Right cardiac atrium (tissue), 5 donors: Measurements from ENCODE around the gene TYW1. TPM values are rescaled to one million over a fixed set of nuclear protein-coding genes. Genes with fewer than 3 reads are reported as not detected.
A peak's percentile ranks its signal among the peaks of the same experiment; 100 is the strongest.
"Not testable (repeated sequence)": the region's sequence is repeated elsewhere in the genome, so short reads cannot be mapped to it uniquely, and the experiment has no call there.

ENCODE experiments used
- ATAC-seq, 2 donors: fragments of 200-7000 bp; cut with Tn5 transposase; one replicate each; pipeline versions ENCODE4 v1.8.0 to v1.9.1; 2020; ENCODE audit warnings: moderate library complexity in 2 of 2, mild to moderate bottlenecking in 1 of 2
- DNase-seq, 3 donors: peaks; one replicate each; pipeline ENCODE4 v3.0.0-alpha.2; 2020
- H3K27ac ChIP-seq: one replicate; pipeline ENCODE4 v1.5.1; 2013; ENCODE audit warnings: mild to moderate bottlenecking, low read length, control low read depth, moderate library complexity
- H3K27me3 ChIP-seq: one replicate; pipeline ENCODE4 v1.6.1; 2013; ENCODE audit not compliant: control insufficient read depth, insufficient read depth
- H3K4me1 ChIP-seq: one replicate; pipeline ENCODE4 v1.6.1; 2013; ENCODE audit warnings: low read length; ENCODE audit not compliant: control insufficient read depth, insufficient read depth
- H3K4me3 ChIP-seq: one replicate; pipeline ENCODE4 v1.5.1; 2013; ENCODE audit warnings: low read length, control low read depth
- H3K9me3 ChIP-seq: one replicate; pipeline ENCODE4 v1.6.1; 2013; ENCODE audit warnings: low read length; ENCODE audit not compliant: control insufficient read depth
- WGBS: extraction: QIAGEN DNeasy Blood & Tissue Kit; methylation state at CpG from one replicate; pipeline ENCODE4 v1.1.7; 2013; 5-methylcytosine and 5-hydroxymethylcytosine counted together
- intact Hi-C, 4 donors: fragments of 100-400 bp; cut with DNase I; formaldehyde crosslinking; loops; one replicate each; pipeline versions ENCODE4 v1.11.0 to v1.14.0; 2022 to 2023
- polyA plus RNA-seq: library from polyadenylated mRNA; stranded (reverse); fragments of 200-250 nt; gene quantifications from one replicate; pipeline ENCODE4 v1.2.3, GENCODE V29; 2013
- total RNA-seq, 4 donors: library from RNA; stranded (reverse); fragmentation: NEBNext Ultra II Directional; extraction: Animal tissue kit (Norgen Biotek cat#: 25700); gene quantifications; one replicate each; pipeline ENCODE4 v1.2.1, GENCODE V29; 2021
- donor health status: healthy with polysubstance abuse.
- donor health status: DM: no; HTN: yes; CAD: no.
- donor health status: DM: no; HTN: no; CAD: no.
- donor health status: DM: no; HTN: yes; CAD: no; lungs with severe emphysema.
- donor health status: DM: yes; HTN: yes; CAD: no.

The TYW1 gene
- total and polyA plus RNA-seq, 5 donors: 7.0 to 12.1 (median 11.7) TPM

GRCh38 chr7:67176730-67177129, 180.1 kb downstream of the TYW1 start:
- H3K9me3 ChIP-seq, H3K4me3 ChIP-seq, H3K27ac ChIP-seq, H3K4me1 ChIP-seq, intact Hi-C loops, DNase-seq, H3K27me3 ChIP-seq: not testable (repeated sequence)
- peak; percentile 47 to 67 for ATAC-seq
- WGBS: 21% methylated on average over 6 of the region's 6 CpGs

DNA sequence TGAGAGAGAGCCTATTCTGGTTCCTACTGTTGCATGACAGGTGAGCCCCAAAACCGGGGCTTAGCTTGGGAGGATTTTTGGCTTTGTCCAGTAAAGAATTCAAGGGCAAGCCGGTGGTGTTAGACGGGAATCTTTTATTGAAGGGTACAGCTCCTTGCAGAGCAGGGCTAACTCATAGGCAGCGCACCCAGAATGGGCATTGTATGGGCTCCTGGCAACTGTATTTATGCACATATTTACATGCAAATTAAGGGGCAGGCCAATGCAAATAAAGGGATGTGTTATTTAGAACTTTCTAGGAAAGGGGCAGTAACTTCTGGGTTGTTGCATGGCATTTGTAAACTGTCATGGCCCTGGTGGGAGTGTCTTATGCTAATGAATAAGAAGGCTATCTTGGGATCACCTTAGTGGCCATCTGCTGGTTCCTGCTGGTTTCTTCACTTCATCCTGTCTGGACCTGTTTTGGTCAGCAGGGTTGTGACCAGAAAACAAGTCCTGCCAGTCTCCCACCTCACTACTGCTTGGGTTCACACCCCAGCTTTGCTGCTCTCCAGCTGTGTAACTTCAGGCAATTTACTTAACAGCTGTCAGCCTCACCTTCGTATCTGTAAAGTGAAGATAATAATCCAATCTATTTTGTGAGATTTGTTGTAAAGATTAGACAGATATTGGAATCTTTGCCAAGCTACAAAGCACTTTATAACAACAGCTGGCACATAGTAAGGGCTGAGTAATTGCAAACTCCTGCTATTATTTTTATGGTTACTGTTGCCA, 182.5 kb downstream of the TYW1 start:
- H3K9me3 ChIP-seq, H3K4me3 ChIP-seq, H3K27ac ChIP-seq, DNase-seq, H3K27me3 ChIP-seq, intact Hi-C loops, H3K4me1 ChIP-seq, ATAC-seq: not testable (repeated sequence)
- WGBS: 81% methylated on average over 5 of the region's 5 CpGs

DNA sequence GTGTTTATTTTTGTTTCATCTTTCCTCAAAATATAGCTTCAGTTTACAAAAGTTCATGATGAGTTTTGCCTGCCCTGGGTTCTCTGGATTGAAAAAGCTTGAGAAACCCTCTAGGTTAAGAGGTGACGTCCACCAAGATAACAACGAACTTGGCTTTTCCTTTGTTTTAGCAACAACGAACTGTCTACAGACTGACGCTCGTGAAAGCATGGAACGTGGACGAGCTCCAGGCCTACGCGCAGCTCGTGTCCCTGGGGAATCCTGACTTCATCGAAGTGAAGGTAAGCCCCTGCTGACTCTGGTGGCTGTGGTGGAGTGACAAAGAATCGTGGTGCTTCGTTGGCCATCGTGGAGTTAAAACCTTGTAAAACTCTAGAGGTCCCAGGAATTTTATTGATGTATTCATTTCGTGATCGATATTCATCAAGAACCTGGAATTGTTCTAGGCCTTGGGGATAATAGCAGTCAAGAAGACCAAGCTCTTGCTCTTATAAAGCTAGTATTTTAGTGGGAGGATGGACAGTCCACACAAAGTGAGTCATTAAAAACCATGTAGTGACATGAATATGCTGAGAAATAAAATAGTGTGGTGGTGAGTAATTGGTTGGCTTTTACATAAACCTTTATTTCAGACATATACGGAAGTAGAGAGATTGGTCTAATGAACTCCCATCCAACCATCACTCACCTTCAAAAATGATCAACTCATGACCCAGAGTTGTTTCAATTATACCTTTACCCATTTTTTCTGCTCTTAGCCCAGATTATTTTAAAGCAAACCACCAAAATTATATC, 186.5 kb downstream of the TYW1 start:
- ATAC-seq: peak; percentile 77 to 80
- H3K9me3 ChIP-seq, H3K4me3 ChIP-seq, intact Hi-C loops, H3K27me3 ChIP-seq, H3K27ac ChIP-seq, H3K4me1 ChIP-seq: not testable (repeated sequence)
- DNase-seq: peak; percentile 31 to 74 (median 68)
- WGBS: 54% methylated on average over 15 of the region's 17 CpGs

GRCh38 chr7:67184912-67185659, 188.5 kb downstream of the TYW1 start:
- intact Hi-C loops, H3K9me3 ChIP-seq, DNase-seq, H3K27ac ChIP-seq, H3K4me1 ChIP-seq, H3K27me3 ChIP-seq, H3K4me3 ChIP-seq: not testable (repeated sequence)
- peak in 1 of 2 donors; percentile 38 for ATAC-seq
- WGBS: 87% methylated on average over 9 of the region's 10 CpGs

- intact Hi-C loops, H3K27me3 ChIP-seq: not testable (repeated sequence)
- peak; percentile 79 to 82 for ATAC-seq
Observed at GRCh38 chr7:67185660-67186129, 189.1 kb downstream of the TYW1 start.

DNA sequence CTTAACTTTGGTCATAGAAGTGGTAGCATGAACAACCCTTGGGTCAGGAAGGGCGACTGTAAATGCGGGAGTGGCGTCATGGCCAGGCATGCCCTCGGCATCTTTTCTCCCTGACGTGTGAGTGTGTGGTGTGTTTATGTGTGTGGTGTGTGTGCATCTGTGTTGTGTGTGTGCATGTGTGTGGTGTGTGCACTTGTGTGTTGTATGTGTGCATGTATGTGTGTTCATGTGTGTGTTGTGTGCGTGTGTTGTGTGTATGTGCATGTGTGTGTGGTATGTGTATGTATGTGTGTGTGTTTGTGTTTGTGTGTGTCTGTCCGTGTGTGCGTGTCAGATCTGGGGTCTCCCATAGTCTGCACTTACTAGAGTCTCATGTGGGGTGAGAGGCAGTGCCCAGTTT, 192.5 kb downstream of the TYW1 start:
- DNase-seq, intact Hi-C loops, ATAC-seq: not testable (repeated sequence)

More at GRCh38 chr7:67185660-67186129, 189.1 kb downstream of the TYW1 start:
- H3K9me3 ChIP-seq, DNase-seq, H3K27ac ChIP-seq, H3K4me1 ChIP-seq, H3K4me3 ChIP-seq: not testable (repeated sequence)
- WGBS: 26% methylated on average over 2 of the region's 3 CpGs

GRCh38 chr7:67189801-67190465, 193.3 kb downstream of the TYW1 start:
- H3K4me3 ChIP-seq, H3K9me3 ChIP-seq, intact Hi-C loops, H3K27ac ChIP-seq, DNase-seq, H3K27me3 ChIP-seq, ATAC-seq, H3K4me1 ChIP-seq: not testable (repeated sequence)
- WGBS: 60% methylated on average over 4 of the region's 4 CpGs

More for the DNA sequence above, 192.5 kb downstream of the TYW1 start:
- H3K4me3 ChIP-seq, H3K27ac ChIP-seq, H3K27me3 ChIP-seq, H3K9me3 ChIP-seq, H3K4me1 ChIP-seq: not testable (repeated sequence)
- 96% methylated on average over 8 of the region's 8 CpGs for WGBS

DNA sequence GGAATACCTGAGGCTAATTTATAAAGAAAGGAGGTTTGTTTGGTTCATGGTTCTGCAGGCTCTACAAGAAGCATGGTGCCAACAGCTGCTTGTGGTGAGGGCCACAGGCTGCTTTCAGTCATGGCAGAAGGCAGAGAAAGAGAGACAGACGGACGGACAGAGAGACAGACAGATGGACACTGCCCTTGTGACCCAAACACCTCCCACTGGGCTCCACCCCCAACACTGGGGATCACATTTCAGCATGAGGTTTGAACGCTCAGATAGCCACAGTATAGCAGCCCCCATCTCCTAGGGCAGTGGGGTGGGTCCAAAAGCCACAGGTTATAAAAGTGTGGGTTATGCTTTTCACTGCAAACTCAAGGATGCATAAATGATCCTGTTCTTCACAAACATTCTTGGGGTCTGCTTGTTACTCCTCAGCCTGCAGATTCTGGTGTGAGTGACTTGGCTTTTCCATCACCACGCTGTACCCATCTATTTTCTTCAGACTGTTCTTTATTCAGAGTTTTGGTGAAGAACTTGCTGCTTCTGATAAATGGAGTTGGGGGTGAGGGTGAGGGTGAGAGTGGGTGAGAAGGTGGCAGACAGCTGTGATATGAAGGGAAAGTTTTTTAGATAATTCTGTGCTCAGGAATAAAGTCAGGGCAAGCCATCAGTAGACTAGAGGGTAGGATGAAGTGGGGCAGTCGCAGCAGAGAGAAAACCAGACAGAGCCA, 194.5 kb downstream of the TYW1 start:
- H3K9me3 ChIP-seq, H3K4me1 ChIP-seq, intact Hi-C loops, ATAC-seq, H3K4me3 ChIP-seq, H3K27ac ChIP-seq, H3K27me3 ChIP-seq, DNase-seq: not testable (repeated sequence)
- WGBS: 93% methylated on average over 4 of the region's 5 CpGs

DNA sequence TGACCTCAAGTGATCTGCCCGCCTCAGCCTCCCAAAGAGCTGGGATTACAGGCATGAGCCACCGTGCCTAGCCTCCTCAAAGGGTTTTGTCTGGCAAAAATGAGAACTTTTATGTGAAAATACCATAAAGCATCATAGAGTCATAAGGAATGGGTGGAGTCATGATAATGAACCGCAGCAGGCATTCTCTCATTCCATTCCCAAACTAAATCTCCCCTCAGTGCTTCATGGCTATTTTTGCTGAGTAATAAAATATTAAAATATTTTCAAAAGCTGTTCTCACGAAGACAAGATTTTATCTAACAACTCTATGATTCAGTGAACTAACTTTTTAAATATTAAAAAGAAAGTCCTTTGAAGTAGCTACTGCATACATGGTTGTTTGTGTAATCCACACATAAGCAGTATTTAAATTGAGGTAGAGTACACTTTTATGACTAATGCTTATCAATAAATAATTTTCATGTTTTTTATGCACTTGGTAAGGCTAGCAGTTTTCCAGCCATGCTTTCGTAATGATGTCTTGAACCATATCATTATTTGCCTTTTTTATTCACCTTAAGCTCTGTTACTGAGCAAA, 195.6 kb downstream of the TYW1 start:
- DNase-seq, H3K27ac ChIP-seq, ATAC-seq, H3K4me1 ChIP-seq, intact Hi-C loops, H3K9me3 ChIP-seq, H3K4me3 ChIP-seq, H3K27me3 ChIP-seq: not testable (repeated sequence)
- WGBS: 81% methylated on average over 5 of the region's 5 CpGs
